Astrocyte (in vitro differentiated cells and primary cell): ENCODE results near the gene XPOT.

Experiments used
- CTCF ChIP-seq: IDR thresholded peaks from 2 replicates; pipeline ENCODE4 v1.5.1; 2011; ENCODE audit warnings: low read depth, mild to moderate bottlenecking, inconsistent platforms, low read length, moderate library complexity; ENCODE audit not compliant: insufficient read depth
- EZH2 ChIP-seq: IDR thresholded peaks from 2 replicates; pipeline ENCODE4 v1.6.1; 2012; ENCODE audit warnings: mild to moderate bottlenecking, low read length, inconsistent platforms; ENCODE audit not compliant: insufficient read depth

- TF ChIP-seq CTCF (no peak), EZH2 (no peak)
These were observed 19.2 kb upstream of the XPOT start for GRCh38 chr12:64385019-64385418.
